Neural progenitor cell (in vitro differentiated cells): Measurements from ENCODE around the gene SHMT1.
"Not testable (repeated sequence)": the region's sequence is repeated elsewhere in the genome, so short reads cannot be mapped to it uniquely, and the experiment has no call there.

Experiments
- CTCF ChIP-seq: fragments of 200-600 bp; sonication (generic); IDR thresholded peaks from 2 replicates; pipeline ENCODE4 v1.5.1; 2017; ENCODE audit warnings: antibody characterized with exemption, mild to moderate bottlenecking
- EZH2 ChIP-seq: fragments of 200-600 bp; sonication (generic); IDR thresholded peaks from 2 replicates; pipeline ENCODE4 v1.6.1; 2017; ENCODE audit warnings: antibody characterized with exemption, mild to moderate bottlenecking, moderate library complexity
- EZH2phosphoT487 ChIP-seq: fragments of 200-600 bp; sonication (generic); IDR thresholded peaks from 2 replicates; pipeline ENCODE4 v1.6.1; 2017; ENCODE audit warnings: antibody characterized with exemption

GRCh38 chr17:18388728-18389127 lies 25.4 kb upstream of the SHMT1 start:
- TF ChIP-seq CTCF, EZH2, EZH2phosphoT487: not testable (repeated sequence)
